Measurements from ENCODE around the gene RNF150.
"Not testable (repeated sequence)": the region's sequence is repeated elsewhere in the genome, so short reads cannot be mapped to it uniquely, and the experiment has no call there.

The RNF150 gene

DNA sequence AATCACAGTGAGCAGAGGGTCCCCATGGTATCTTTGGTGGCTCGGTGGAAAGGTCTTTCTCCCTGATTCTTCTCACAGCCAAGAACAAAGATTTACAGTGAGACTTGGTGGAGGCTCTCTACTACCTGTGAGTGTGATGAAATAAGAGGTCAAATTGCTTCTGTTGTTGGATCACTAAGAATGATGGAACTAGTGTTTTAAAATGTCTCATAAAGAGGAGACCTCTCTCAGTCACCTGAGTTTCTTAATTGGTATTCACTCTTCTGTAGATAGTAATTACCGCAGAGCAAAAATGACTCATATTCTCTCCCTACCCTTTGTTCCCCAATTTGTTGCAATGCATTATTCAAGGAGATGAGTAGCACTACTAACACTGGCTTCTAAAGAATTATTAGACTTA is 276.2 kb downstream of the RNF150 start:
- DNase-seq: no peak

DNA sequence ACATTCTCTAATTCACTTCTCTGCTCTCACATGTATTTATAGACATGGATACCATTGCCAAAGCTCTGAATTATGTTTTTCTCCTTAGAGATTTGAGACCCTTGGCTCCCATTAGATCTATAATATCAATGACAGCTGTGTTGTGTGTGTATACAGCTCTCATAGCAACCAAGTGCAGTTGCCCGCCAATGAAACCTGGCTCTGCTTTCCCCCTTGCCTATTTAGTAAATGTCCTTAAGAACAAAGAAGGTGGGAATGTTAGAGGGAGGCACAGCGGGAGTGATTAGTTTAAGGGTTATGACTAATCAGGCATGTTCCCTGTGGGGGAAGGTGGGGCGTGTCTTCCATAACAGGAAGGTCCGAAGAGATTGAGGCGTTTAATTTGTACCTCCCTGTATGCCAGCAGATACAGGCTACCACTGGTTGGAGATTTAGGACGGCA is 276.6 kb downstream of the RNF150 start:
- no peak for DNase-seq

DNA sequence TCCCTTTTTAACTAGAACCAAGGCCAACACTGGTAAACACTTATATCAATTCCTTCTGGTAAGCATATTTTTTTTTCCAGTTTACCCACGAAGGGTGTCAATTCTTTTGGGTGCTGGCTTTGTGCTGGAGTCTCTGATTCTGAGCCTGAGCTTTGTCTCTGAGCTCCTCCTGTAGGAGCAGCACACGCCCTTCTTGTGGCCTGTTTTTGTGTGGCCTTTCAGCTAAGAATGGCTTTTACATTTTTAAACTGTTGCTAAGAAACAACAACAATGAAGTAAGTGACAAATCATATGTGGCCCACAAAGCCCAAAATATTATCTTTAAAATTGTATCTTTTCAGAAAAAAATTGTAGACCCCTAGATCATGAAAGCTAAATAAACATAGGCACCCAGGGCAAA is 279.1 kb downstream of the RNF150 start:
- DNase-seq: no peak

DNA sequence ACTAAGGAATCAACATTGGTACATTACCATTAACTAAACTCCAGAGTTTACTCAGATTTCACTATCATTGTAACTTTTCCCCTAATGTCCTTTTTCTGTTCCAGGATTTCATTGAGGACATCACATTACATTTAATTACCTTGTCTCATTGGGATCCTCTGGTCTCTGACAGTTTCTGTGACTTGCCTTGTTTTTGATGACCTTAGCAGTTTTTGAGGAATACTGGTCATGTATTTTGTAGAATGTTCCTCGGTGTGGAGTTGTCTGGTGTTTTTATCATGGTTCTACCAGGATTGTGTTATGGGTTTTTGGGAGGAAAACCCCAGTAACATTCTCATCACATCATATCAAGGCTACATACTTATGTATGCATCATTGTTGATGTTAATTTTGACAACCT is 281.5 kb downstream of the RNF150 start:
- no peak for DNase-seq

GRCh38 chr4:140851032-140851636 is 282.1 kb downstream of the RNF150 start:
- DNase-seq: peak; percentile 75 to 81

DNA sequence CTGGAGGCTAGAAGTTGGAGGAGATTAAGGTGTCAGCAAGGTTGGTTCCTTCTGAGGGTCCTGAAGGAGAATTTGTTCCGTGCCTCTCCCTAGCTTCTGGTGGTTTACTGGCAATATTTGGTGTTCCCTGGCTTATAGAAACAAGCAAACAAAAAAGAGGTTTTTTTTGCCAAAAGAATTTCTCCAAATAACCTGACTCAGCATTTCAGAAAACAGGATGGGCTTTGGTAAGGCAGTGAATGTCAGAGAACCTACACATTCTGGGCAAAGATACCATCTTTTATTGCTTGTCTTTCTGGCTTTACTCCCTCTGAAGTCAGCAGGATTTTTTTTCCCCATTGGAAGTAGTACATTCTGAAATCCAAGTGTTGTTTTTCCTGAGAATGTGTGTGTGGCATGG is 283.7 kb downstream of the RNF150 start:
- no peak for DNase-seq

GRCh38 chr4:140846736-140847135 is 286.5 kb downstream of the RNF150 start:
- DNase-seq: no peak

DNA sequence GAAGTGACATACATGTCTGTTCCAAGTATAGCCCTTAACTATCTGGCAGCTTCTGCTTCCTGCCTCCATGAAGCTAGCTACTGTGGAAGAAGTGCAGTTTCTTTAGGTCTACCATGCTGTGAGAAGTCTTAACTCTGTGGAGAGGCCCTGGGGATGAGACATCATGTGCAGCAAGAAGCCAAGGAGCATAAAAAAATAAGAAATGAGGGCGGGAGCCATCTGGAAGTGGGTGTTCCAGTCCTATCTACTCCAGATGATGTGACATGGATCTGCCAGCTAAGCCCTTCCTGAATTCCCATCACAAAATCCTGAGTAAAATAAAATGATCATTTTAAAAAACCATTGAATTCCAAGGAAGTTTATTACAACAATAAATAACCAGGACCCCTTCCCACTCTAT is 289.2 kb downstream of the RNF150 start:
- DNase-seq: no peak

- no peak for DNase-seq
Observed at GRCh38 chr4:140841186-140841585, 292.1 kb downstream of the RNF150 start.

GRCh38 chr4:140839888-140840790 is 293.1 kb downstream of the RNF150 start:
- no peak for DNase-seq

DNA sequence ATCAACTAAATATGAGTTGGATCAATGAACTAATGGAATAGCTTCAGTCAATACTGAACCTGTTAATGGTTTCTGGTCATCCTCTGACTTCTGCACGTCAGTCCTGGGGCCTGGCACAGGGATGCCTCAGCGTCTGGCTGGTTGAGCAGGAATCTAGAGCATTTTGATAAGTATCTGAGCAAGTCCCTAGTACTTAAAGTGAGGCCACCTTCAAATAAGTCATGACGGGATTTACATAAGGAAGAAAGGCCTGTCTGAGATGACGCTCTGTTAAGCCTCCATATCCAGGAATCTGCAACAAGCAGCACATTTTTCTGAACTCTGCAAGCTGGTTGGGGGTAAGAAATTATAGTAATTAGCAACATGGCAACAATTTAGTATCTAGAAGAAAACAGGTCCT is 293.9 kb downstream of the RNF150 start:
- no peak for DNase-seq

GRCh38 chr4:140837736-140838135 is 295.5 kb downstream of the RNF150 start:
- DNase-seq: peak; percentile 29 to 43

DNA sequence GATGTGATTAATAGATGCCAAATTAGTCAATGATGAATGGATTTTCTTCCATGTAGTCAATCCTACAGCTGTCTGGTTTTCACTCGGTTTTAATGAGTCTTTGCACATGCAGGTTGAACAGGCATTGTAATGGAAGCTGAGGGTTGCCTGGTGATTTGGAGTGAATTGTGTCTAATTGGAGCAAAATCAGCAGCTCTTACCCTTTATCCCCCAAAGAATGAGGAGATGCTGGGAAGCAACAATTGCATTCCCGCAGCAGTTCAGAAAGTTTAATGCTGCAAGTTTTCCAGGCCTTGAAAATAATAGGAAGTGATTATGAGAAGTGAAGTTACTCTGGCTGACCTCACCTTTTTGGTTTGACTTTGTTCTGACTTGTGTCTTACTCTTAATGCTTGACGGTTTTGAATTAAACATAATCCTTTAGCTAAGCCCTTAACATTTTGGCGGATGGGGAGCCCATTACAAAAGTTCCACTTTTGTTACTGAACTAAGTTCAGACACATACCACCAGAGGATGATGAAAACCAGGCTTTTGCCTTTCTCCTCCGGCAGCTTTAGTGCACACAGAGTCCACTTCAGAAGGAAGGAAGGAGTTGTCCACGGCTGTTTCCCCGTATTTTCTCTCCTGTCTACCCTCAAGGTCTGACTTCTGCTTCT is 298.3 kb downstream of the RNF150 start:
- DNase-seq: no peak

GRCh38 chr4:140833280-140833679 is 300.0 kb downstream of the RNF150 start:
- DNase-seq: no peak

GRCh38 chr4:140829825-140830224 is 303.4 kb downstream of the RNF150 start:
- DNase-seq: no peak

DNA sequence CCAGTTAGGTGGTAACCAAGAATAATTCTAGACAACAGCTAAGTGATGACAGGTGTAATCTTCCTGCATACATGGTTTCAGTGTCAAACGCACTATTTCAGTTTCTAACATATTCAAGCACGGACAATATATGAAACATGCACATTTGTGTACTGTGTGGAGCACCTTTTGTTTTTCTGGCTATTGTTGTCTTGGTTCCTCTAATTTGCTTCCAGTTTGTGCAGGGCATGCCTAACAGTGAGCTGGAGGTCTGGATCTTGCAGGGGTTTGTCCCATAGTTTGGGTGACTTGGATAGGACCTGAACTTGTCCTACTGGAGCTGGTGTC is 306.6 kb downstream of the RNF150 start:
- no peak for DNase-seq

GRCh38 chr4:140820520-140820919 is 312.7 kb downstream of the RNF150 start:
- DNase-seq: not testable (repeated sequence)

DNA sequence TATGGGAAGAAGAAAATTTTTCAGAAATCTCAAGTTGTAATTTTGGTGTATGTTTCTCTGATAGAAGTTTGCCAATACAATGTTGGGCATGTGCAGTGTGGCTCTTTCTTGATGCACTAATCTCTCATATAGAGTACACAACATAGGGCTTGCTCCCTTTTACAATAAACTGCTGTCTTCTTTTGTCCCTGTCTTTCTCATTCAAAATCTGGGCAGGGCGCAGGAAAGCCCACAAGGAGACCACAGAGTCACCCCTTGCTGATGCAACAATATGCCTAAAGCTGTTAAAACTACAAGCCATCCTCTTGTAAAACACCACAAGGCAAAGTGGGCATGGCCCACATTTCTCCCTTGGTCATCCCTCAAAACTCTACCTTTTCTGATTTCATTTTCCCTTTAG is 313.7 kb downstream of the RNF150 start:
- no peak for DNase-seq

GRCh38 chr4:140818433-140818832 is 314.8 kb downstream of the RNF150 start:
- no peak for DNase-seq

DNA sequence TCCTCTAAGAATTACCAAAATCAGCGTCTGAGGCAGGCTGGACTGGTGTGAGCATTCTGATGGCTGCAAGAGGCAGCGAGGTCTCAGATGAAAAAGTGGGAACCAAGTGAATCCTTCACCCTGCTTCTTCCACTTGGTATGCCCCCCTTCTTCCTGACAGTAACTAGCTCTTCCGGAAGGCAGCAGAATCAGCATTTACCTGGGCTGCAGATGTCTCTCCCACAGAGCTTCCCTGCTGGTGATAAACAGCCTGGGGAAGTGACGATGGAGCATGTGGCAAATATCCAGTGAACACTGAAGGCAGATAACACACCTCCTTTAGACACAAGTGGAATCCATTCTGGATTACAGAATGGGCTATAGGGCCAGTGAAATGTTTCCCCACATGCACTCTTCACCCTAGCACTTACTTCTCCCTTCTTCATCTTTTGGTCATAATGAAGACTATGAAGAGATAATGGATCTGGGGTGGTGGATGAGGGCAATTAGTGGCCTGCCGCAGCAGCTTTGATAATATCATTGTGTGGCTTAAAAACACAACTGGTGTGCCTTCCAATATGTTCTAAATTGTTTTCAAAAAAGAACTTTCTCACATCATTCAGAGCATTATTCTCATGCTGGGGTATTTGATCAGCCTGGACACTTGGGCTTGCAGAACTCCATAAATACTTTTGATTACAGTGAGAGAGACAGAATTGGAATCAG is 316.3 kb downstream of the RNF150 start:
- DNase-seq: no peak

DNA sequence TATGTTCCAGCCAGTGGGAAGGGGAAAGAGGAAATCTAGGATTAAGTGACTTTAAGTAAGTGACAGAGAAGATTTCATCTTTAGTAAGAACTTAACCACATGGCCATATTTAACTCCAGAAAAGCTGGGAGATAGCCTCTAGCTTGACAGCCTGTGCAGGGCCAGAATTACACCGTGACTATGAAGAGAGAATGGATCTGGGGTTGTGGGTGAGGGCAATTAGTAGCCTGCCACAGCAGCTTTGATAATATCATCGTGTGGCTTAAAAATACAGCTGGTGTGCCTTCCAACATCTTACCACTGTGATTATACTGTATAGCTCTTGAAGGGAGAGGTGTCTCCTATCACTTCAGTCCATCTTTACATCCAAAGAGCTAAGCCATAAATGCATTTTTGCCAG is 319.5 kb downstream of the RNF150 start:
- DNase-seq: no peak

- DNase-seq: no peak
Observed at GRCh38 chr4:140812916-140813315, 320.4 kb downstream of the RNF150 start.

DNA sequence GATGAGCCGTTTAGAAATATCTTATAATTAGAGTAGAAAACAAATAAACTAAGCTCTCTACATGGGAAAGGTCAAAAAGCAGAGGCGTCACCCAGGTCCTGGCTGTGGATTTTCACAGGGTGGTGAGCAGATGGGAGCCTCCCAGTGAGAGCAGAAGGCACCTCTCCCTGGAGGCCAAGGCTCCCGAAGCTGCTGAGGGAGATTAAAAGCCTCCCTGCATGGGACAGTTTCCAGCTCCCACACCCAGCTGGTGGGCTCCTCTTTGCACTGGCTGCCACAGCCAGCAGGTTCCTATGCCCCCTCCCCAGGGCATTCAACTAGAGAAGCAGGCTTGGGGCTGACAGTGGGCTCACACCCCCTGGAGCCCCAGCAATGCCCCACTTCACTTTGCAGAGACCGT is 321.8 kb downstream of the RNF150 start:
- no peak for DNase-seq
